Esophagus squamous epithelium (tissue), 5 donors: ENCODE results near the gene HRCT1. TPM values are rescaled to one million over a fixed set of nuclear protein-coding genes. Genes with fewer than 3 reads are reported as not detected.

Experiments
- DNase-seq: peaks from one replicate; lab custom pipeline; 2025; lab: John Stamatoyannopoulos, UW
- H3K27ac ChIP-seq, 4 donors: fragments of 200-600 bp; sonication (generic); one replicate each; pipeline ENCODE4 v1.5.1; 2016 to 2019; ENCODE audit warnings: mild to moderate bottlenecking in 1 of 4
- H3K27me3 ChIP-seq, 4 donors: fragments of 200-600 bp; sonication (generic); 1 replicate in 3 of 4; 2 replicates in 1 of 4; pipeline versions ENCODE4 v1.5.1 to v1.6.0; 2017 to 2021; ENCODE audit warnings: antibody characterized with exemption in 1 of 4
- H3K36me3 ChIP-seq, 3 donors: fragments of 200-600 bp; sonication (generic); one replicate each; pipeline ENCODE4 v1.5.1; 2016 to 2019
- H3K4me1 ChIP-seq, 3 donors: fragments of 200-600 bp; sonication (generic); one replicate each; pipeline ENCODE4 v1.5.1; 2017 to 2019
- H3K4me3 ChIP-seq, 4 donors: fragments of 200-600 bp; sonication (generic); 1 replicate in 3 of 4; 2 replicates in 1 of 4; pipeline ENCODE4 v1.5.1; 2016 to 2019; ENCODE audit warnings: mild to moderate bottlenecking in 2 of 4, moderate library complexity in 1 of 4
- H3K9me3 ChIP-seq, 3 donors: fragments of 200-600 bp; sonication (generic); one replicate each; pipeline ENCODE4 v1.5.1; 2016 to 2019
- POLR2A ChIP-seq, 4 donors: fragments of 450-650 bp; IDR thresholded peaks; one replicate each; pipeline ENCODE4 v1.6.1; 2017; ENCODE audit warnings: antibody characterized with exemption in 4 of 4, mild to moderate bottlenecking in 4 of 4, moderate library complexity in 3 of 4
- WGBS, 2 donors: methylation state at CpG; one replicate each; pipeline ENCODE4 v1.1.5; 2018; 5-methylcytosine and 5-hydroxymethylcytosine counted together
- intact Hi-C: fragments of 100-400 bp; cut with DNase I; formaldehyde crosslinking; loops from one replicate; pipeline ENCODE4 v1.15.0; 2022
- total RNA-seq, 4 donors: library from RNA; depleted of rRNA; stranded (reverse); fragments of >200 nt; gene quantifications; one replicate each; pipeline ENCODE4 v1.1.0, GENCODE V29; 2016
- TF ChIP-seq, protein P1 (sequence below), 6 experiments: fragments of 450-650 bp in 4 of 6; fragments of 200-600 bp in 2 of 6; sonication (generic) in 2 of 6; IDR thresholded peaks; one replicate each; pipeline ENCODE4 v1.5.1; 2016 to 2019; ENCODE audit warnings: antibody characterized with exemption in 6 of 6, mild to moderate bottlenecking in 4 of 6, moderate library complexity in 4 of 6
- donor health status: DM: yes; HTN: yes; CAD: no.

HRCT1 gene
- total RNA-seq, 4 donors from 2014 or later: 0.70 to 4.6 TPM; not detected in 2

DNA sequence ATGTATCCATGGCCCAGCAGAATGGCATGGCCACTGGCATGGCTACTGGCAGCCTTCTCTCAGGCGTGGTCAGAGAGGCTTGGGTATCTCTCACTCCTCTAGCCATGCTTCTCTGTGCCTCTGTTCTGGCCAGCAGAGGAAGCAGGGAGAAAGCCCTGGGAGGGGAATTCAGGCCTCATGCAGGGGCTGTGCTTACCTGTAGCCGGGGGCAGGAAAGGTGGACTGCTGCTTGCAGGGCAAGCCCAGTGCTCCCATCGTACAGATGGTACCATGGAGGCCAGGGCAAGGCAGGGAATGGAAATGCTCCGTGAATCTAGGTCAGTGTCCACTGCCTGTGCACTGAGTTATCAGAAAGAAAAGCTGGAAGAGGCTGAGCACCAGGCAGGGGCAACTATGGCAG lies 38.5 kb upstream of the HRCT1 start:
- TF ChIP-seq, protein P1, sequence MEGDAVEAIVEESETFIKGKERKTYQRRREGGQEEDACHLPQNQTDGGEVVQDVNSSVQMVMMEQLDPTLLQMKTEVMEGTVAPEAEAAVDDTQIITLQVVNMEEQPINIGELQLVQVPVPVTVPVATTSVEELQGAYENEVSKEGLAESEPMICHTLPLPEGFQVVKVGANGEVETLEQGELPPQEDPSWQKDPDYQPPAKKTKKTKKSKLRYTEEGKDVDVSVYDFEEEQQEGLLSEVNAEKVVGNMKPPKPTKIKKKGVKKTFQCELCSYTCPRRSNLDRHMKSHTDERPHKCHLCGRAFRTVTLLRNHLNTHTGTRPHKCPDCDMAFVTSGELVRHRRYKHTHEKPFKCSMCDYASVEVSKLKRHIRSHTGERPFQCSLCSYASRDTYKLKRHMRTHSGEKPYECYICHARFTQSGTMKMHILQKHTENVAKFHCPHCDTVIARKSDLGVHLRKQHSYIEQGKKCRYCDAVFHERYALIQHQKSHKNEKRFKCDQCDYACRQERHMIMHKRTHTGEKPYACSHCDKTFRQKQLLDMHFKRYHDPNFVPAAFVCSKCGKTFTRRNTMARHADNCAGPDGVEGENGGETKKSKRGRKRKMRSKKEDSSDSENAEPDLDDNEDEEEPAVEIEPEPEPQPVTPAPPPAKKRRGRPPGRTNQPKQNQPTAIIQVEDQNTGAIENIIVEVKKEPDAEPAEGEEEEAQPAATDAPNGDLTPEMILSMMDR (IDR thresholded peaks at IDR 0.05): no peak
- no peak for TF ChIP-seq POLR2A (IDR thresholded peaks at IDR 0.05)
- Histone ChIP-seq H3K9me3 (no peaks in the 10 kb centered on the region), H3K27me3 (peaks cover 0 to 80% (median 0%) of the 10 kb centered on the region in 4 donors), H3K4me1 (peaks cover 0 to 7% (median 0%) of the 10 kb centered on the region in 3 donors), H3K27ac (no peak overlapping the region), H3K4me3 (no peak overlapping the region), H3K36me3 (no peaks in the 10 kb centered on the region)
- 81 to 90% methylated on average over 2 to 3 of the region's 4 CpGs for WGBS, 2 donors
- DNase-seq: no peak
- intact Hi-C loops: no loop called here

DNA sequence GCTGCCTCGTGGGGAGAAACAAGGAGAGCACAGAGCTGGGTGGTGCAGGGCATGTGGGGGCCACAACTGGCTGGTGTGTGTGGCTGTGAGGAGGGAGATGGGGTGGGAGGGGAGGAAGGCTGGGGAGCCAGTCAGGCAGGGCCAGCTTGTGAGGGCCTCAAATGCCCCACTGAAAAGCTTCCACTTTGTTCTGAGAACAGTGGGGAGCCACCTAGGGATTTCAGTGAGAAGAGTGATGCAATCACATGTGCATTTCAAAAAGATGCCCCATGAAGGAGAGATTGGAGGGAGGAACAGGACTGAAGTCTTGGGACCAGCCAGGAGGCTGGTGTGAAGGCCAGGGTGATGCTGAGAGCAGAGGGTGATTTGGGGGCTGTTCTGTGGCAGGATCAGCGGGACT lies 37.1 kb upstream of the HRCT1 start:
- 67 to 70% methylated on average over 2 of the region's 2 CpGs for WGBS, 2 donors
- Histone ChIP-seq H3K36me3 (no peaks in the 10 kb centered on the region), H3K27ac (no peak overlapping the region), H3K9me3 (no peaks in the 10 kb centered on the region), H3K4me1 (peaks cover 0 to 7% (median 0%) of the 10 kb centered on the region in 3 donors), H3K4me3 (no peak overlapping the region), H3K27me3 (peaks cover 0 to 66% (median 0%) of the 10 kb centered on the region in 4 donors)
- DNase-seq: no peak
- TF ChIP-seq, protein P1 (IDR thresholded peaks at IDR 0.05): no peak
- no peak for TF ChIP-seq POLR2A (IDR thresholded peaks at IDR 0.05)
- intact Hi-C loops: no loop called here

DNA sequence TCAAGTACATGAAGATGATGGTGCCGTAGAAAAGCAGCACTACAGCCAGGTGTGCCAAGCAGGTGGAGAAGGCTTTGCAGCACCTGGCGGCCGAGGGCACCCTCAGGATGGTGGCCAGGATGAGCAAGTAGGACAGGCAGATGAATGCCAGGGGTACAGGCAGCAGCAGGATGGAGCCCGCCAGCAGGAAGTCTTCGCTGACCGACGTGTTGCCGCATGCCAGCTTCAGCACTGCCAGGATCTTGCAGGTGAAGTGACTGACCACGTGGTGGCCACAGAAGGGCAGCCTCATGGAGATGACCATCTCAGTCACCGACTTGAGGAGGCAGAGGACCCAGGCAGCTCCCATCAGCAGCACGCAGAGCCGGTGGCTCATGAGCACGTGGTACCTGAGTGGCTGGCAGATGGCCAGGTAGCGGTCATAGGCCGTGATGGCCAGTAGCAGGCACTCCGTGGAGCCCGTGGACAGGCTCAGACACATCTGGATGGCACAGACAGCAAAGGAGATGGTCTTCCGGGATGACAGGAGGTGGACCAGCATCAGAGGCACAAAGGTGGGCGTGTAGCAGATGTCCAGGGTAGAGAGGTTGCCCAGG lies 36.3 kb upstream of the HRCT1 start:
- intact Hi-C loops: no loop called here
- Histone ChIP-seq H3K4me1 (peaks cover 0 to 7% (median 0%) of the 10 kb centered on the region in 3 donors), H3K27ac (no peak overlapping the region), H3K27me3 (peaks cover 0 to 59% (median 0%) of the 10 kb centered on the region in 4 donors), H3K9me3 (no peaks in the 10 kb centered on the region), H3K36me3 (no peaks in the 10 kb centered on the region), H3K4me3 (no peak overlapping the region)
- TF ChIP-seq, protein P1 (IDR thresholded peaks at IDR 0.05): no peak
- TF ChIP-seq POLR2A (IDR thresholded peaks at IDR 0.05): no peak
- no peak for DNase-seq
- 53 to 67% methylated on average over 7 to 9 of the region's 19 CpGs for WGBS, 2 donors

DNA sequence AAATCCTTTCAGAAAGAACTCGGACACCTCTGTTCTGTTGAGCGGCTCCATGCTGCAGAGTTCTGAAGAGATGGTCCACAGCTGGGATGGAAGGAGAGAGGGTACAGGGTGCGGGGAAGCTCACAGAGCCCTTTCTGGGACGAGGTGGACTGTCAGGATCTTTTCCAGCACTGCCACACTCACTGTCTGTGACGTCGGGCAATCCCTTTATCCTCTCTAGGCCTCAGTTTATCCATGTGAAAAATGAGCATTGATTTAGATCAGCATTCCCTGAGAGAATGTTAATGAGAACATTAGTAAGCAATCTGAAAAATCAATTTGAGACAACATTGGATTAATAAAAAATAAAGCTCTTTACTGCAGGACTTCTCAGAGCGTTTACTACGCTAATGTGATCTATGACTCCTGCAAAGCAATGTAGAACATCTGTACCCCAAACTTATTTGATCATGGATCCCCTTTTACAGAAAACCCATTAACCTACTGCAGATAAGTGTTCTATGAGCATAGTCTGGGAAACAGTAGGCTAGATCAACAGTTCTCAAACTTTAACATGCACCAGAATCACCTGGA lies 35.6 kb upstream of the HRCT1 start, which contains the start of gene OR13J1:
Gene OR13J1, minus strand, starts transcription at position 51 of the 573 bp plus-strand sequence. Its CDS starts 0 bp downstream, at position 51.
- no peak for DNase-seq
- 85 to 91% methylated on average over 8 of the region's 8 CpGs for WGBS, 2 donors

More for the DNA sequence above, 35.6 kb upstream of the HRCT1 start, which contains the start of gene OR13J1:
- TF ChIP-seq, protein P1 (IDR thresholded peaks at IDR 0.05): no peak
- TF ChIP-seq POLR2A (IDR thresholded peaks at IDR 0.05): no peak
- no peaks in the 10 kb centered on the region for H3K36me3 ChIP-seq
- H3K4me3 ChIP-seq: no peak within 1 kb of the TSS
- no peak within 1 kb of the TSS for H3K27ac ChIP-seq
- peaks cover 0 to 7% (median 0%) of the 10 kb centered on the region in 3 donors for H3K4me1 ChIP-seq
- no peaks in the 10 kb centered on the region for H3K9me3 ChIP-seq
- intact Hi-C loops: no loop called here
- H3K27me3 ChIP-seq: peaks cover 0 to 55% (median 0%) of the 10 kb centered on the region in 4 donors
